Activated CD8-positive, alpha-beta memory T cell treated with anti-CD3 and anti-CD28 coated beads, Interleukin-2, amount 50 U/mL, for 48 hours (primary cell): ENCODE results near the gene ABHD16A.
"Not testable (repeated sequence)": the region's sequence is repeated elsewhere in the genome, so short reads cannot be mapped to it uniquely, and the experiment has no call there.

Experiments
- DNase-seq: peaks from one replicate; pipeline ENCODE4 v3.0.0-alpha.2; 2020

The ABHD16A gene

DNA sequence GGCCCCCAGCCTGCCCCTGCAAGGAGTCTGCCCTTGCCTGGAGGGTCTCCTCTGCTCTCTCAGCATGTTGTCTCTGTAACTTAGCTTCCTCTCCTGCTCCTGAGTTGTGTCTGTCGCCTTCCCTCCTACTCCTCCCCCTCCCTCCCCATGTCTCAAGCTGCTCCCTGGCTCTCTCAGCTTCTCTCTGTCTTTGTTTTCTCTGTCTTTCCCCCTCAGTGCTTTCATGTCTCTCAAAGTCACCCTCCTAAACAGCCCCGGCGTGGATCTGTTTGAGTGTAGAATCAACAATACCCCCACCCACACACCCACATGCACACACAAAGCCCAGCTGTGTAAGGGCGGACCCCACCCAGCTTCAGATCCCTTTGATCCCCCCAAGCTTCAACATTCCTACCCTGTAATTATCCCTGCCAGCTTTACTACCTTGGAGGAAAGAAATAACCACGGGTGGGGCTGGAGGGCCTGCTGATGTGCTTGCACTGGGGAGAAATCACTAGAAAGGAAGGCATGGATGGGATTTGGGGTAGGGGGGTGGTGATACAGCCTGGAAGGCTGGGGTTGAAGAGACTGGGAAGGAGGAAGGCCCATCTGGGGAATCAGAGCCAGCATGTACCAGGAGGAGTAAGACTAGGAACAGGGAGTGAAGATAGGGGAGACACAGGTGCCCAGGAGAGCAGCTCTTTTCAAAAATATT lies 11.0 kb upstream of the ABHD16A start:
- DNase-seq, result no peak

DNA sequence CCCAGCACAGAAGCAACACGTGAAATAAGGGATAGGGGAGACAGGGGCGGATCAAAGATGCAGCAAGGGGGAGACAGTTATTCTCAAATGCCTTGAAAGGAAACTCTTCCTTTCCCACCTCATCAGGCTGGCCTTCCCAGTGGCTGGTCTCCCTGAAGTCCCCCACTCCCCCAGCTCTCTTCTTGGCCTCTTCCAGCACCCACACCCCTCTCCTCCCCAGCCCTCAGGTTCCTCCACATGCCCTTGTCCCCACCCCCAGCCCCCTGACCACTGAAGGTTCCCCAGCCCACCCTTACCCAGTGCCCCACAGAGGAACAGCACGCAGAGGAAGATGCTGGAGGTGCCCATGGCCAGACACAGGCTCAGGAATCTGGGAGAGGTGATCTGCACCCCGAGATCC lies 10.3 kb upstream of the ABHD16A start:
- DNase-seq, result no peak

DNA sequence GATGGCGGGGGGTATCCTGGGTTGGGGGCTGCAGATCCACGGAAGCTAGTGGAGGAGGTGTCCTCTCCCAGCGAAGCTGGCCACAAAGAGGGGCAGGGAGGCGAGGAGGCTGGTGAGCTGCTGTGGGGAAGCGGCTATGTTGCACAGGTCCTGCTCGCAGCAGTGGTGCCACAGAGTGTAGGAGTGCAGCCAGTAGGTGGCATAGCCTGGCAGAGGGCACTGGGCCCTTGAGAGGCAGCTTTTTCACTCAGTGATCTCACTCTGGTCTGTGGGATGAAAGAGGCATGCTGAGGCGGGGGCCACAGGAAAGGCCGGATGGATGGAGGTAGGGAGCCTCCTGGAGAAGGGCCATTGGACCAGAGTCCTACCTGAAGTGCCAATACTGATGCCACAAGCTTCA lies 9.2 kb upstream of the ABHD16A start:
- no peak for DNase-seq

DNA sequence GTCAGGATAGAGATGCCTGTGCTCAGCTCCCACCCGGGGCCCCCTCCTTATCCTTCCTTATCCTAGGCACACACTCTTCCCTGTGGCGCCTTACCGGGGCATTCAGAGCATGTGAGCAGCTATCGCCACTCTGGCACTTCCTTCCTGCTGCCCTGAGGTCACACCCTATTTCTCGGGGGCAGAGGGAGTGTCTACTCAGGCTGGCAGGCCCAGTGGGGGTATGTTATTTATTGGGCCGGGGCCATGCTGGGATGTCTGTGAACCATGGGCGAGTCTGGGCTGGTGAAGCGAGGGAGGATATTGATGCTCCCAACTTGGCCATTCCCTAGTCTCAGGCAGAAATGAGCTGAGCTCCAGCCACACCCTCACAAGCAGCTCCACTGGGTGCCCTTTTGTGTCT lies 8.1 kb upstream of the ABHD16A start:
- no peak for DNase-seq

DNA sequence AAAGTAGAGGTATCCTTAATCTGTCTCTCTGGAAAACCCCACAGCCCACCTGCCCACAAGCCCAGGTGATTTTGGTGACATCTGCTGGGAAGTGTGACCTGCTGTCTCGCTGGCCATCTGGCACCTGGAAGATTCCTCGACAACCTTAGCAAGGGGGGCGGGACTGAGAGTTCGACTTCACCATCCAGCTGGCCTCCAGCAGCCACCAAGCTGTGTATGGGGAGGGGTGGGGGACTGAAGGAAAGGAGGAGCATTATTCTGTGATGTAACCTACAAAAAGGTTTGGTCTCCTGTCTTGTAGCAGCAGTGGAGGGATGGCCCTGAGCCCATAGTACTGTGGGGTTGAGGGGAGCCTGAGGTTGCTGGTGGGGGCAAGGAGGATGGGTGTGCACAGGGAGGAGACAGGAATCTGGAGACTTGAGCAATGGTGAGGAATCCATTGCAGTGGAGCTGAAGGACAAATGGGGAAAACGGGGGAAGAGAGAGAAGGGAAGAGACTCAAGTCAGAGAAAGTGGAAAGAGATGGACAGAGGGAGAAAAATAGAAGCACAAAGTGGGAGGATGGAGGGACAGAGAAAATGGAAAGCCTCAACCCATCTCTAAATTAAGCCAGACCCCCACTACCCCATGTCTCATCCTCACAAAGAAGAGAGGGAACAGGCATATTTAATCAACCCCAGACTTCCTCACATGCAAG lies 7.5 kb upstream of the ABHD16A start:
- DNase-seq, result no peak

DNA sequence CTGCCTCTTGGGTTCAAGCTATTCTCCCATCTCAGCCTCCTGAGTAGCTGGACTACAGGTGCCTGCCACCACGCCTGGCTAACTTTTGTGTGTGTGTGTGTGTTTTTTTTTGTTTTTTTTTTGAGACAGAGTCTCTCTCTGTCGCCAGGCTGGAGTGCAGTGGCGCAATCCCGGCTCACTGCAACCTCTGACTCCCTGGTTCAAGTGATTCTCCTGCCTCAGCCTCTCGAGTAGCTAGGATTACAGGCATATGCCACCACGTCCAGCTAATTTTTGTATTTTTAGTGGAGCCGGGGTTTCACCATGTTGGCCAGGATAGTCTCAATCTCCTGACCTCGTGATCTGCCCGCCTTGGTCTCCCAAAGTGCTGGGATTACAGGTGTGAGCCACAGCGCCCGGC lies 6.0 kb upstream of the ABHD16A start:
- DNase-seq, result not testable (repeated sequence)

DNA sequence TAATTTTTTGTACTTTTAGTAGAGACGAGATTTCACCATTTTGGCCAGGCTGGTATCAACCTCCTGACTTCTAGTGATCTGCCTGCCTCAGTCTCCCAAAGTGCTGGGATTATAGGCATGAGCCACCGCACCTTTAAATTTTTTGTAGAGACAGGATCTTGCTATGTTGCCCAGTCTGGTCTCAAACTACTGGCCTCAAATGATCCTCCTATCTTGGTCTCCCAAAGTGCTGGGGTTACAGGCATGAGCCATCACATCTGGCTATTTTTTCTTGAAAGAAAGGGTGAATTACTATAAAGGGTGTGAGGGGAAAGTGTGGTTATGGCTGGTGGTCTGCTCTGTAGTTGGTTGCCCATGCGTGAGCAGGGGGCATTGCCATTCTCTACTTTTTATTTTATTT lies 5.1 kb upstream of the ABHD16A start:
- DNase-seq, result no peak

DNA sequence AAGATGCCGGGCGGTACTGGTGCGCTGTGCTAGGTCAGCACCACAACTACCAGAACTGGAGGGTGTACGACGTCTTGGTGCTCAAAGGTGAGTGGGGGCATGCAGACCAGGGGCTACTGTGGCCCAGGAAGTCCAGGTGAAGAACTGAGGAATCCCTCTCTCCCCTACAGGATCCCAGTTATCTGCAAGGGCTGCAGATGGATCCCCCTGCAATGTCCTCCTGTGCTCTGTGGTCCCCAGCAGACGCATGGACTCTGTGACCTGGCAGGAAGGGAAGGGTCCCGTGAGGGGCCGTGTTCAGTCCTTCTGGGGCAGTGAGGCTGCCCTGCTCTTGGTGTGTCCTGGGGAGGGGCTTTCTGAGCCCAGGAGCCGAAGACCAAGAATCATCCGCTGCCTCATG lies 4.6 kb upstream of the ABHD16A start:
- DNase-seq, result no peak

DNA sequence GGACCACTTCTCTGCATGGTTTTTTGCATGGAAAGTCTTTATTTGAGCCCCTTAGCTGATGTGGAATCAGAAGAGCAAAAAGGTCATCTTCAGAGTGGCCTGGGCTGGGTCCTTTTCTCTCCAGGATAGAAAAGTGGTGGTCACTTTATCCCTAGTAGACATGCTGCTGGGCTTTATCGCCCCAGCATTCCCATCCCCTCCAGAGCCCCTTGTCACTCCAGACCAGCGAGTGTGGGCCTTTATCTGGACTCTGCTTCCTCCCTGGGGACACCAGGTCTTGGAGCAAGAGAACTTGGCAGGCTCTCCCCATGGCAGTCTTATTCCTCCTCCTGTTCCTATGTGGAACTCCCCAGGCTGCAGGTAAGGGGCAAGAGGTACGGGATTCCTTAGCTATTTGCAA lies 3.5 kb upstream of the ABHD16A start, which contains the start of gene LY6G6F:
TSS of gene LY6G6F (plus strand) at position 268 of the 400 bp plus-strand sequence. CDS start at position 309, 41 bp downstream.
- DNase-seq, result no peak

DNA sequence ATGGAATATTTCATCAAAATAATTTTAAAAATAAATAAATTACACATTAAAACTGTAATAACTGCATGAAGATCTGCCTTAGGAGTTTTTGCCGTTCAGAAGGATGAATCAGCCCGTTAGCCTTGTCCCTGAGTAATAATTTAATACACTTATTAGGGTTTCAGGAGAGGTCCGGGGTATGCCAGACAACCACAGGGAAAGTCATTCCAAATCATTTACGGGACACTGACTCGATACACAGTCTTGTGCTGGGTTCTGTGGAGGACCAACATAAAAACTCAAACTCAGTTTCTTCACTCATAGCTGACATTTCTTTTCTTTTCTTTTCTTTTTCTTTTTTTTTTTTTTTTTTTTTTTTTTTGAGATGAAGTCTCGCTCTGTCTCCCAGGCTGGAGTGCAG lies 2.8 kb upstream of the ABHD16A start:
- DNase-seq, result no peak

DNA sequence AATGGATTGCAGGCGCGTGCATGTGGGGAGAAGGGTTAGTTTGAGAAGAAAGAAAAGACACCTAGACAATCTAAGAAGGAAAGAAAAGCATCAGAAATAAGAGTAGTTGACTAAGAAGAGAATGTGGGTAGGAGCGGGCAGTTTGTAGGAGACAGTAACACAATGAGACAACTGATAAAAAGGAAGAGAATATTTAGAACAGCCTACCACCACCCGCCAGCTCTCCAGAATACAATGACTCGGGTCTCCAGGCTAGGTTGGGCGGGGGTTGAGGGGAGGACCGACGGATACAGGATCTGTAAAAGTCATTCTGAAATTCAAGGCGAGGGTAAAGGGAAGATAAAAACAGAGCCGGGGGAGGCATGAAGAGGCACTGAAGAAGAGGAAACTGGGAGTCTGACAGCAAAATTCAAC lies 712 bp downstream of the ABHD16A start:
- DNase-seq, result peak; percentile 63

DNA sequence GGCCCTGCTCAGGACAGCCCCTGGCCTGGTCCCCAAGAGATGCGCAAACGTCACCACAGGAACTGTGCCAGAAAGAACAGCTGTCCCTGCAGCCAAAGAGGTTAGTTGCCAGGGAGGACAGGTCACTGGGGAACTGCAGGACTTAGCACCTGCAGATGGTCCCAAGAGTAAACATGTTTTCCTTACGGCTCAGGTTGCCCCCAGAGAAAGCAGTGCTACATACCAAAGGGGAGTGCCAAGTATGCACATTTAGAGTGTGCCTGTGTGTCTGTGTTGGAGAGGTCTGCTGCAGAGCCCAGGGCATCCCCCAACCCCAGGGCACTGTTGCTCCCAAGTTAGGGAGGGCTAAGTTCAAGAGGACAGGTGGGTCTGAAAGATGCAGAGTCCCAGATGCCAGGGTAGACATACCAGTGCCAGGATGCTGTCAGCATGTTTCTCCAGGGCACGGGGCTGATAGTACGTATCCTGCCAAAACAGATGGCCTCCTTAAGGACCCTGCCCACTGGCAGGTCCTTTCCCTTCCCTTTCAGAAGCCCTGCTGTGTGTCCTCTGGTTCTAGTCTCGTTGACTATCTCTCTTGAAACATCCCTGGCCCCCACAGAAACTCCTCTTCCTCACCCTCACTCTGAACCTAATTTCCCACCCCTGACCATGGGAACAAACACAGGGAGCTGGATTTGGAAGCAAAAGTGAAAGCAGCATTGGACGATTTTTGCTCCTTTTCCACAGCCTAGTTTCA lies 1.3 kb downstream of the ABHD16A start:
- DNase-seq, result no peak

DNA sequence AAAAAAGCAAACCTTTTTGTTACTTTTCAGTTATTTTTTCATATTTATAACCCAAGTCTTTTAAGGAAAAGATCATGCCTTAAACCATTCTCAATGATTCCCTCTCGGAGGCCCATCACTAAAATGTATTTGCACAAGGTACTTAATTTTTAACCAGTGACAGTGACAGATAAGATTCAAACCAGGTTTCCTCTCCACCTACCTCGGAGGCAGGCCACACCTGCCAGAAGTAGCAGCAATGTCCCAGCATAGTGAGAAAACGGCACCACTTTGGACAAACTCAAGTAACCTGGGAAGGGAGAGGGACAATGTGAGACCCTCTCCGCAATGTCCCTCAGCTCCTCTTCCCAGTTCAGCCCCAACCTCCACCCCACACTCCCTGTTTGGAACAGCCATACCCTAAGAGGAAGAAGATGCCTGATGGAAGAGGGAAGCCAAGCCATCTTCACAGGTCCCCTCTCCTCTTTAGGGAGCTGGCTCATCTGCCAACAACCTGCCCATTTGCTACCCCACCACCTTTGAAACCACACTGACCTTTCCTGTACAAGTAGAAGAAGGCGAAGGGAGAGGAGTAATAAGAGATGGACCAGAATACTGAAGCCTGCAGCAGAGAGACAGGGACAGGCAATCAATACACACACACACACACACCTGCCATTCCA lies 2.3 kb downstream of the ABHD16A start:
- no peak for DNase-seq

DNA sequence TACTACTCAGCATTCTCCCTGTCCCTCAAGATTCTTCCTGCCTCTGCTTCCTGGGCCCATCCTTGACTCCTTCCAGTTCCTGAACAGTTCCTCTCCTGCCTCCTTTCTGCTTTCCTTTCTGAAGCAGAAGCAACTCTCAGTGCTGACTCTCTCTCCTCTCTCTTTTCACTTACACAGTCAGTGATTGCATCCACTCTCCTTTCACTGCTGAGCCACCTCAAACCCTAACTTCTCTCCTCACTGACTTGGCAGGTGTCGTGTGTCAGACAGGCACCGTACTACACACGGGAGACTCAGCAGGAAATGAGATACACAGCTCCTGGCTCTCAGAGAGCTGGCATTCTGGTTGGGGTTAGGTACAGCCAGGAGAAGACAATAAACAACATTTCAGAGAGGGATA lies 5.6 kb downstream of the ABHD16A start:
- no peak for DNase-seq

DNA sequence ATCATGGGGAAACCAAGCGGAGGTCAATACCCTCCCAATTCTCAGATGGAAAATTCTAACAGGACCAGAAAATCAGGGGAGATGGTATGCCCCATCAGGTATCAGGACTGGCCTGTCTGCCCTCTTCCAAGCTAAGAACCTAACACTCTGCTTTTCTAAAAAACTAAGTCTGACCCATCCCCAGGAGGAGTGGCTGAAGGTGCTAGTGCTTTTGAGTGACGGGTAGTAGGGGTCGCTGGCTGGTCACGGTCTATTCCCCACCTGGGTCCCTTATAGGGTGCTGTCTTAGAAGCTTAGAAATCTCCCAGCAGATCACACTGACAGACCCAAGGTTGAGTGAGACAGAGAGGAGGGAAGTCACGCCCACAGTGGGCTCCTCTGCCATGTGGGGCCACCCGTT lies 9.6 kb downstream of the ABHD16A start:
- no peak for DNase-seq

DNA sequence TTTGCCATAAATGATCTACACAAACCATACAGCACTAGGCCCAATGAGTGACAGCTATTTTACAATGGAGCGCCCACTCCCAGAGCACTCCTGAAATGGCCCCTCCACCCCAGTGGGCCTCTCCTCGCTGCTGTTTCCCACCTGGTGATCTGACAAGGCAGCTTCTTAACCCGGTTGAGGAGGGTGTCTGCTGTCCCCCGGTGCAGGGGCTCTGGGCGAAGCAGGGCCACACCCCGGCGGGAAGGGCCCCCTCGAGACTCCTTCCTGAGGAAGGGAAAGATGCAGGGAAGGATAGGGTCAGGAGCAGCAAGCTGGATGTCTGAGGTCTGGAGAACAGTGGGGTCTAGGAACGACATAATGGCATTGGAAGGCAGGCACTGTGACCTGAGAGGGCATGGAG lies 10.2 kb downstream of the ABHD16A start:
- DNase-seq, result no peak

DNA sequence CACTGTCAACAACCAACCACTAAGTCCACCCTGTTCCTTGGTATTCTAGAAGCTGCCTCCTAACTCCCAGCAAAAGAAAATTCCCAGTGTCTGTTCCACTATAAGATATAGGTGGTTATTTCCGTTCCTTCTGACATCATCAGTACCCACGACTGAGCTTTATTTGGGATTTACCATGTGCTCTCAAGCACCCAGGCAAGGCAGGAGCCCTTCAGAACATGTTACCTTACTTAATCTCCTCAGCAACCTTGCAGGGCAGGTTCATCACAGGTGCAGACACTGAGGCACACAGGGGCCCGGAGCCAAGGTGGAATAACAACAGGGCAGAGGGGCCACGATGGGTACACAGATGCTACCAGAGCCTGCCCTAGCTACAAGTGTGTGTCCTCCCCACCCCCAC lies 10.8 kb downstream of the ABHD16A start:
- DNase-seq, result no peak

DNA sequence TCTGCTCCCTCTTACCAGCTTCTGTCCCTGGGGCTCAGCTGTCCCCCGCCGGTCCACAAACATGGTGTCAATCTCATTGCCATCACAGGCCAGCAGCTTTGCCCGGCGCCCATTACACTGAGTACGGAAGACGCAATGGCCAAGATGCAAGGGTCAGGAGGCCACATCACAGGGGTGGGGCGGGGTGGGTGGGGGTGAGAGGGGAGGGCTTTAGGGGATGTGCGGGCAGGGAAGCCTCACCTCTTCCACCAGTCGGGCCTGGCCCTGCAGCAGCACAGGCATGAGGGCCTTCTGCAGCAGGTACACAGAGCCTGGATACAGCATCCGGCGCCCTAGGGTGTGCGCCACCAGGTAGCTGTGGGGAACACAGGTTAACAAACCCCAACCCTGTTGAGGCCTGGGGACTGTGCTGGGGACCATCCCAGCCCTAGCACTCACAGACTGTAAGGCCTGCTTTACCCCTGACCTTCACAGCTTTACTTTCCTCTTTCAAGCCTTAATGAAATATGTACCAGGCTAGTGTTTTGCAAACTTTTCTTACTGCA lies 11.5 kb downstream of the ABHD16A start:
- DNase-seq, result no peak

DNA sequence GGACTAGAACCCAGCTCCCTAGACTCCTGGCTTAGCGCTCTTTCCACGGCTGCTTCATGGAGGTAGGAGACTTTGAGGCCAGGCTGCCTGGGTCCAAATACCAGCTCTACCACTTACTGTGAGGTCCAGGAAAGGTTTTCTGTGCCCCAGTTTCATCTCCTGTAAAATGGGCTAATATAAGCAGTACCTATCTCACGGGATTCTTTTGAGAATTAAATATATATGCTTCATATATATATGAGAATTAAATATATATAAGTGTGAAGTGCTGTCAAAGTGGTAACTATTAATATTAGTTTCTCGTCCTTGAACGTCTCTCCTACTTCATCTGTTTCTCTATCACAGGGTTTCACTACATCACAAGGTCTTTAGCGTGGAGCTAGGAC lies 12.1 kb downstream of the ABHD16A start:
- DNase-seq, result no peak

DNA sequence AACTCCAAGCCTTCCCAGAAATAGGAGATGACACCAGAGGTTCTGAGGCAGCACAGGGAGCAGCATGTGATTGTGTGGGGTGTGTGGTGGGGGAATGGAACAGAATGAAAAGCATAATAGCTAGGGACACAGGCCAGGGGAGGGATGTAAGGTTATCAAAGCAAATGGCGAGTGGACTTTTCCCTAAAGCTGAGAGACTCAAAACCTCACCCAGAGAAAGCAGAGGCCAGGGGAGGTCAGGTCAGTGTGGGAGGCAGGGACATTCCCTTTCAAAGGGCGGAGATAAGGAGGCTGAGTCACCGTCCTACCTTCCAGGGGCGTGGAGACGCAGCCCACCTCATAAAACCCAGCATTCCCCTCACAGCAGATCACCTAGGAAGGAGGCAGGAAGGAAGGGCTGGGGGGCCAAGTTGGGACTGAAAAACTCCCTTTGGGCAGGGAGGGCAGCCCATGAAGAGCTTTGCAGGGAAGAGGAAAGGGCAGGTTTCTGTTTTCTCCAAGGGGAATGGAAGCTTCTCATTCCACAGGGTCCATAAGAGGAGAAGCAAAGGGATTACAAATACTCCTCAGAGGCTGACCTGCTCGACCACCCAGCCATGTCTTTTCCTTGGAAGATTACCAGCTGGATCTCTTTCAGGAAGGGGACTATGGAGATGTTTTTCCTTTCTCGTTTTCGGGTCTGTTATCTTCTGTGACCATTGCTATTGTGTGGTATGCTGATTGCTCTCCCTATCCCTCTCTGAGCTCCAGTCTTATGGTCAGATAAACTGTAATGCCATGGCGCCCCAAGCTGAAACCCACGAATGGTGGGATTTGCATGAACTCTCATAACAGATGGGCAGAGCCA lies 12.7 kb downstream of the ABHD16A start:
- no peak for DNase-seq

DNA sequence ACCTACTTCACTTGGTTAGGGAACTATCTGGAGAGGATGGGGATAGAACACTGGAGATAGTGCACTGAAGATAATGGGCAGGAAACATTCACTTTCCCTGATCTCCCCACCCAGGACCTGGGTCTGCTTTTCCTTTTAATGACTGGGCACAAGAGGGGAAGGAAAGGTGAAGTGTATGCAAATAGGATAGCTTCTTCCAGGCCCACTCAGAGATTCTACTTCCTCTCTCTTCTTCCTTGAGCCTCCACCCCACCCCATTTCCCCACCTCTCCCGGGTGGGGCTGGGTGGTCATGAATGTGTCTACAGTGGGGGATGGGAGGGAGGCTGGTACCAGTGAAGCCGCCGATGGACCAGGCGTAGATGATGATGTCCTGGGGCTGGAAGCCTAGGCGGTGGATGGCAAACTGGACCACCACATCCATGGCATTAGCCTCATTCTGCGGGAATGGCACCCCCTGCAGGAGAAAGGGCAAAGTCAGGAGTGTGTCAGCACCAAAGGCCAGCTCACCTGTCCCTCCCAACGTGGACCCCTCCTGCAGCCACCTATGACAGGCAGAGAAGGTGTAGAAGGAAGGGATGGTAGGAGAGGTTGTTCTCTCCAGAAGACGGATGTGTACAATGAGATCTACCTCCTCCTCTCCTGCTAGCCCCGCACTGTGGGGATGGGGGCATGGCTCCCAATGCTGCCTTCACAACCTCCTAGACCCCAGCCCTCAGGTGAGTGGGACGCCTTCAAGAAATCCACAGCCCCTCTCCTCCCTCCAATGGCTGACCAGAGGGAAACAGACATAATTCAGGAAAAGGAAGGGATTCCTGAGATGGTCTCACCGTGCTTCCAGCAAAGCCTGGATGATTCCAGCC lies 13.6 kb downstream of the ABHD16A start:
- DNase-seq, result no peak
